NCI-H2196 treated with DMSO at 0.1 percent for 48 hours (cell line): ENCODE measurements around the gene FCGR1A.
"Not testable (repeated sequence)": the region's sequence is repeated elsewhere in the genome, so short reads cannot be mapped to it uniquely, and the experiment has no call there.

Experiments
- DNase-seq: peaks from one replicate; lab custom pipeline; 2025; ENCODE audit not compliant: unreplicated experiment; lab: John Stamatoyannopoulos, UW

FCGR1A gene

GRCh38 chr1:149775510-149776147, 6.9 kb upstream of the FCGR1A start:
- DNase-seq: not testable (repeated sequence)

- DNase-seq: not testable (repeated sequence)
Observed at GRCh38 chr1:149777084-149777483, 5.4 kb upstream of the FCGR1A start.

- DNase-seq: not testable (repeated sequence)
Observed at GRCh38 chr1:149778313-149778712, 4.2 kb upstream of the FCGR1A start.

- DNase-seq: not testable (repeated sequence)
Observed at GRCh38 chr1:149781413-149781984, 995 bp upstream of the FCGR1A start.

GRCh38 chr1:149783289-149783688, 795 bp downstream of the FCGR1A start:
- not testable (repeated sequence) for DNase-seq

GRCh38 chr1:149783868-149784267, 1.4 kb downstream of the FCGR1A start:
- not testable (repeated sequence) for DNase-seq

GRCh38 chr1:149787688-149788451, 5.4 kb downstream of the FCGR1A start:
- not testable (repeated sequence) for DNase-seq

- peak; percentile 11 for DNase-seq
Observed at GRCh38 chr1:149792502-149792901, 10.0 kb downstream of the FCGR1A start.

- peak; percentile 39 for DNase-seq
Observed at GRCh38 chr1:149792912-149793515, 10.5 kb downstream of the FCGR1A start.

- not testable (repeated sequence) for DNase-seq
Observed at GRCh38 chr1:149793885-149794284, 11.4 kb downstream of the FCGR1A start.

- DNase-seq: not testable (repeated sequence)
Observed at GRCh38 chr1:149801628-149802027, 19.1 kb downstream of the FCGR1A start.

- DNase-seq: not testable (repeated sequence)
Observed at GRCh38 chr1:149804417-149805080, 22.1 kb downstream of the FCGR1A start.

- not testable (repeated sequence) for DNase-seq
Observed at GRCh38 chr1:149810697-149811405, 28.4 kb downstream of the FCGR1A start.

GRCh38 chr1:149811514-149811889, 29.0 kb downstream of the FCGR1A start:
- not testable (repeated sequence) for DNase-seq

- DNase-seq: peak; percentile 77
Observed at GRCh38 chr1:149811890-149812829, 29.7 kb downstream of the FCGR1A start.

GRCh38 chr1:149812893-149813801, 30.7 kb downstream of the FCGR1A start:
- DNase-seq: peak; percentile 62

- DNase-seq: not testable (repeated sequence)
Observed at GRCh38 chr1:149820387-149820786, 37.9 kb downstream of the FCGR1A start.

- DNase-seq: not testable (repeated sequence)
Observed at GRCh38 chr1:149826555-149826954, 44.1 kb downstream of the FCGR1A start.
